ENCODE measurements around the gene SSTR3.

SSTR3 gene

DNA sequence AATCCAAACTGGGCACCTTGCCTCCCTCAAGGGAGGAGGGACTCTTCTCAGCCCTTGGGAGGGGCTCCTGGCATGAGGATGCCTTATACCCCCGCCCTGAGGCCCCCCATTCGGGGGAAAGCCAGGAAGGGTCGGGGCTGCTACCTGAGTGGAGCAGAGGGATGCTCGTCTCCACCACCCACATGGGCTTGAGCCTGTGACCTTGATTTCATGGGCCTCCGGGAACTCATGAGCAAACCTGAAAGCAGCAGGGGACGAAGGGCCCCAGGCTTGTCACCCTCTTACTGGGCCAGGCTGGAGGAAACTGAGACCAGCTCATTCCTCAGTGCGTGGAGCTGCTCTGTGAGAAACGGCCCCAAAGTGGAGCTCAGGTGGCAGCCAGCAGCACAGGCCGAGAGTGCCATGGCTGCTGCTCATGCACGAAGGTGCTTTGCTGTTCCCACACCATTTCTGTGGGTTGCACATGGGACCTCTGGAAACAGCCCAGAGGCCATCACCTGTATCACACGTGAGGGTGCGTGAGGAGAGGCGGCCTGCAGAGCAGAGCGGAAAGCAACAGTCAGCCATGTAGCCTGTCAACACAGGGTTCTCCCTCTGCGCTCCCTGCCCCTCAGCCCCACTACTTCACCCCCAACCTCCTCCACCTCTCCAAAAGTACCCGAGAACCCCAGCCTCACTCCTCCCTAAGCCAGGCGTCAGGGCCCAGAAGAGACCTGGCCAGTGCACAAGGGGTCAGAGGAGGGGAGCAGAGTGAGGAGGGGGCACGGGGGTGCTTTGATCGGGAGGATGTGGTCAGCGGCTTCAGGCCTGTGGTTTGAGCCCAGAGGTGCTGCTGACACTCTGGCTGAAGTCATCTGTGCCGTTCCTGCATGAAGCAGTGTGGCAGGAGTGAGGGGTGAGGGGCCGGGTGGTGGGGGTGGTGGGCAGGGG, 48.4 kb downstream of the SSTR3 start:
- peak; percentile 52 for DNase-seq

DNA sequence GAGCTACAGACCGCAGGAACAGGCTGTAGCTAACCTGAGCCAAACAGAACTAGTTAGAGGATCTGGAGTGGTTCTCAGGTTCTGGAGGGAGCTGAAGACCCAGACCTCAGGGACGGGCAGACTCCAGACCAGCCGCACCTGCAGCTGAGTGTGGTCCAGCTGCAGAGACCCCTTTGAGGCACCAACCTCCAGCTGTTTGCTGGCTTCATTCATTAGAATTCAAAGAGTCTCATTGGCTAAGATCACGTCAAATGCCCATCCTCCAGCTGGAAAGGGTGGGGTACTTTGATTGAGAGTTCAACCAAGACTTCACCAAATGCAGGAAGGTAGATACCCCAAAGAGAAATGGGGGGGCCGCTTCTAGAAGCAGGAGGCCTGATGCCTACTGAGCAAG, 49.2 kb downstream of the SSTR3 start:
- no peak for DNase-seq

DNA sequence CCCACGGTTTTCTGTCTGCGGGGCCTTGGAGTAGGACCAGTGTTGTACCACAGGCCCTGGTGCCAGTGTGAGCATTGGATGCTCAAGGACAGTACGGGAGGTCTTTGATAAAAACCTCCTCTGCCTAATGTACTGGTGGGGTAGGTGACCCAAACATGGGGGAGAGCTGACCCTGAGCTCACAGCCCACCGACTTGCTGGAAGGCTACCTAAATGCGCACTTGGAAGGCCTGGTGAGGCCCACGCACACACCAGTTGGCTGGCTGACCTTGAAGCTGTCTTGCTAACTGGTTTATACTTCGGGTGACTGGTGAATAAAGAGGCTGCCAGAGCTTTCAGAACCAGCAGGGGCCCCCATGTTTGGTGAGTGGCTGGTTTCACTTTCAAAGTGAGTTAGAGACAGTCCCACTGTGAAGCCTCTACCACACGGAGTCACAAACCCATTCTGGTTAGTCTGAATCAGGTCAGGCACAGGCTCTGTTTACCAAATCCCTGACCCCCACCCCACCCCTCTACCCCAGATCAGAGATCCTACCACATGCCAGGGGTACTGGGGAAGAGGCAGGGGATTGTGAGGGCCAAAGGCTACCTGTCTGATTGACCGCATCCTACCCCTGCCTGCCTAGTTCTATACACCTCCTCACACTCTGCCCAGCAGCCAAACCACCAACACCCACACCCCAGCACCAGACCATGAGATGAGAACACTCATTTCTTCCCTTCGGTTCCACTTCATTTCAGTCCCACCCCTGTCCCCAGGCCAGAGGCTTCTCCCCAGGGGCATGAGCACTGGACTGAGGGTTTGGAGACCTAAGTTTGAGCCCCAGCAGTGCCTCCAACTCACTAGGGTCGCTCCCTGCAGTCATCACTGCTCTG, 49.8 kb downstream of the SSTR3 start:
- peak; percentile 65 for DNase-seq

DNA sequence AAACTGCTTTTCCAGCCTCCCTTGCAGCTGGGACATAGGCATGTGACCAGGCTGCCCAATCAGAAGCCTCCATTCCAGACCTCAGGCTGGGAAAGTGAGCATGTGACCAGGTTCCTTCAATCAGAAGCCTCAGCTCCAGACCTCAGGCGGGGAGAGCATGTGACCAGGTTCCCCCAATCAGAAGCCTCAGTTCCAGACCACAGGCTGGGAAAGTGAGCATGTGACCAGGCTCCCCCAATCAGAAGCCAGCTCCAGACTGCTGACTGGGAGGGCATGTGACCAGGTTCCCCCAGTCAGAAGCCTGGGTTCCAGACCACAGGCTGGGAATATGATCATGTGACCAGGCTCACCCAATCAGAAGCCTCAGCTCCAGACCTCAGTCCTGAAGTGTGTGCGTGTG, 50.8 kb downstream of the SSTR3 start:
- DNase-seq: peak; percentile 41

DNA sequence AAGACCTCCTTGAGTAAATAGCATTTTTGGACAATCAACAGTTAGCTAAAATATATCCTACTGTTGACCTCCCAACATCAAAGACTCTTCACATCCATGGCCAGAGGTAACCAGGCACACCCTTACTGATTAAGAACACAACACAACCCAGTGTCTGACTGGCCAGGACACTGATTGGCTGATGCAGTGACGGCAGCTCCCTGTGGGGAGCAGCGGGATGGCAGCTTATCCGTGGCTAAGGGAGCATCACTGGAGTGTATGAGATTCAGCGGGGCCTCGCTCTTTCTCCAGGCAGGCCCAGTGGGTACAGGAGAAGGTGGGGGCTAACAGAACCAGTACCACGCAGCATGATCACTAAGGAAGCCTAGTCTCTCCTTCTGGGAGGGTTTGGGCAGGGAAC, 52.2 kb downstream of the SSTR3 start:
- DNase-seq: no peak

DNA sequence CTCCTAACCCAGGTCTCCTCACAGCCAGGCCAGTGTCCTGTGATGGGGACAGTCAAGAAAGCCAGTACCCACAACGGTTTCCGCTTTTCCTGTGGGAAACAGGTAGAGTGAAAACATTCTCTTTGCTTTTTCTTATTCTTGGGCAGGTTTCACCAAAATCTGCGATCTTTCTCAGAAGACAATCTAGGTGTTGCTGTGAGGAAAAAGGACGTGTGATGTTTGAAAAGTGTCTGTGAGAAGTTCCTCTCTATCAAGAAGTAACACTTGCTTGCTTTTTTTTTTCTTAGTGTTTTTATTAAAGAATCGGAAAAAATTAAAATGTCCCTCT, 53.4 kb downstream of the SSTR3 start:
- DNase-seq: no peak

DNA sequence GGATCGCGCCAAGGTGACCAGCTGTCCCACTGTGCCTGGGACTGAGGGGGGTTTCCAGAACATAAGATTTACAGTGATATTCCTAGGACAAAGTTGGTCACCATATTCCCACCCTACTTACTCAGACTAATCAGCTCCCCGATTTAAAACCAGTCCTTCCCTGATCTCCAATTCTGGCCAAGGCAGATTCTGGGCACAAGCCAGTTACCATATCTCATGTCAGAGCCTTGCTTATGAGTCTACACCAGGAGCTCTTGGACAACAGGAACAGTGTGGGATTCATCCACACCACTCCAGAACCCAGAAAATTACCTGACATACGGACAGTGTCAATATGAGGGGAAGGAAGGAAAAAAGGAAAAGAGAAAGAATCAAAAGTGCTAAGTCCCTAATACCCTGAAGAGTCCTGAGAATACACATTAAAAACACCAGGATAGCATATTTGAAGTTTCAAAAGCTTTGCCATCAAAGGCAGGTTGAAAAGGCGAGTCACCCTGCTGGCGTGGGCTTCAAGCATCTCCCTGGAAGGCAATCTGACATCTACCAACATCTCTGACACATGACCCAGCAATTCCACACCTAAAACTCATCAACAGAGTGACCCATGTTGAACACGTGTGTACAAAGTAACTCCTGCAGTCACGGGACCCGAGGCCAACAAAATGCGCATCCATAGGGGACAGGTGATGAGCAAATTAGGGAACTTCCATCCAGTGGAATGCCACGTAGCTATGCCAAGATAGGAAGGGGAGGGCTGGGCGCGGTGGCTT, 54.6 kb downstream of the SSTR3 start:
- no peak for DNase-seq

DNA sequence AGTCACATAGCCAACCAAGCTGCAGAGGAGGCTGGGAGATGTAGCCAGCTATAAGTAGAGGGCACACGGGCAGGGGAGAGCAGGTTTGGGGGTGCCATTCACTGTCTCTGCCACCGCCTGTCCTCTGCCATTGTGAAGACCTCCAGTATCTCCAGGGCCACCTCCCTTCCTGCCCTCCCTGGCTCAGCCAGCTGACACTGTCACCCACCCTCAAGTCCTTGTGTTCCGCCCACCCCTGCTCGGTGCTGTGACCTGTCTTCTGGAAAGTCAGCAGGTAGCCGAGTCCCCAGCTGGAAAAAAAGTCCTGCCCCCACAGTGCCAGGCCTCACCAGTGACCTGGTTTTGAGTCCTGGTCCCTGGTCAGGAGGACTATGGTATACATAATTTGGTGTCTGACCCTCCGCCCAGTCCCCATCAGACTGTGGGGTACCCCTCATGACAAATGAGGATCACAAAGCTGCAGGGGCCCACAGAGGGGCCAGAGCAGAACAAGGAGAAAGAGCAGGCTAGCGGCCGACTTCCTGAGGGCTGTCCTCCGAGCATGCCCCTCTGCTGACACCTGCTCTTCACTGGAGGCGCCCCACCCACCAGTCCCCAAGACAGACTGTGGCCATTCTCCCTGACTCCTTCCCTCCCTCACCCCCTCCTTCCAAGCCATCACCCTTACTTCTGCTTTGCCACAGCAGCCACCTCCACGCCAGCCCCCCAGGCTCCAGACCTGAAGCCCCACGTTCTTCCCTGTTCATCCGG, 55.4 kb downstream of the SSTR3 start:
- DNase-seq: no peak

DNA sequence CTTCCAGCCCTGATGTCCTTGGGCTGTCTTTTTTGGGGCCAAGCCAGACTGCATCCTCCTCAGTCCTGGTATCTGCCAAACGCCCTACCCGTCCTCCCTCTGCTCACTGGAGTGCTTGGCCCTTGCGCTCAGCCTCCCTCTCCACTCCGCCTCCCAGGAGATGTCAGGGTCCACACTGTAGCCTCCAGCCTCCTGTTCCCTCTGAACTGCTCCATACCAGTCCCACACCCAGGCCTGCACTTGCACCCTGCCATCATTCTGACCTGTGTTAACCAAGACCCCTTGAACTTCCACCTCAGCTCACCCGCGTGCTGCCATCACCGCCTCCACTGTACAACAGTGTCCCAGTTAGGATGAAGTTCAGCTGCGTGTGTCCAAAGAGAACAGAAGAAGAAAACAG, 56.3 kb downstream of the SSTR3 start:
- no peak for DNase-seq

DNA sequence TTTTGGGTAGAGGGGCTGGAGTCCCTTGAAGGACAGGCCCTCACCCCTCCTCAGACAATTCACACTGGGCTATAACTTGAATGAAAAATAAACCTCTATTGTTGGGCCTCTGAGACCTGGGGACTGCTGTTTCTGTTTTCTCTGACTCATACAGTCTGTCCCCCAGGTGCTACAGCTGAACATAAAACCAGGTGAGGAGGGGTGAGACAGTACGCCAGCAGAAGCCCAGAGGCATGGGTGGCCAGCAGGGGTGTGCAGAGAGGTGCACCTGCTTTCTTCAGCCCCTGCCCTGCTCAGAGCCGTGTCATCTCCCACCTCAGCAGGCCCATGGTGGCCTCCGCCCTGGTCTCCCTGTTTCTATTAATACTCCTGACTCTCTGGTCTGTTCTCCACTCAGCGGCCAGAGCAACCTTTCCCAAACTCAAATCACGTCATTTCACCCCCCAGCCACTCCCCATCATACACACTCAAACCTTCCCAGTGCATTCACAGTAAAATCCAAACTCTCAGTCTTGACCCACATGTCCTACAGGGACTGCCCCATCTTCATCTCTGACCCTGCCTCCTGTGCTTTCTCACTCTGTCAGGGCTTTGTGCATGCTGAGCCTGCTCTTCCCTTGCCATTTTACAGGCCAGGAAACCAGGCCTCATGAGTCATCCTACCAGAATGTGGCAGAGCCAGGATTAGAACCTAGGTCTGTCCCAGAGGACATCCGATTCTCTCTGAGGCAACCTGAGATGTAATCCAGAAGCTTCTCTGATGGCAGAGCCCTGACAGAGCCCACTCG, 57.2 kb downstream of the SSTR3 start:
- no peak for DNase-seq
